Mucosa of descending colon (tissue), 3 donors: ENCODE measurements around the gene VEGFB. TPM values are rescaled to one million over a fixed set of nuclear protein-coding genes. Genes with fewer than 3 reads are reported as not detected.

Experiments
- ATAC-seq: fragments of 200-7000 bp; cut with Tn5 transposase; one replicate; pipeline ENCODE4 v1.9.1; 2020; ENCODE audit warnings: mild to moderate bottlenecking, moderate library complexity
- DNase-seq, 3 donors: peaks; one replicate each; pipeline ENCODE4 v3.0.0-alpha.2; 2020
- H3K36me3 ChIP-seq: fragments of 200-600 bp; one replicate; pipeline ENCODE4 v1.8.0; 2021; ENCODE audit warnings: low read depth, mild to moderate bottlenecking
- H3K4me1 ChIP-seq: fragments of 200-600 bp; one replicate; pipeline ENCODE4 v1.8.0; 2021; ENCODE audit warnings: low read depth, mild to moderate bottlenecking
- H3K4me3 ChIP-seq: fragments of 200-600 bp; one replicate; pipeline ENCODE4 v1.8.0; 2021; ENCODE audit warnings: mild to moderate bottlenecking
- H3K9me3 ChIP-seq: fragments of 200-600 bp; one replicate; pipeline ENCODE4 v1.8.0; 2021; ENCODE audit warnings: mild to moderate bottlenecking
- CTCF ChIP-seq: fragments of 200-600 bp; IDR thresholded peaks from one replicate; pipeline ENCODE4 v1.8.0; 2022; ENCODE audit warnings: antibody characterized with exemption, mild to moderate bottlenecking
- intact Hi-C, 2 donors: fragments of 100-400 bp; cut with DNase I in 1 of 2; cut with micrococcal nuclease in 1 of 2; formaldehyde crosslinking; loops; one replicate each; pipeline versions ENCODE4 v1.11.0 to v1.11.1; 2022; cut with DNase I, micrococcal nuclease
- total RNA-seq, 3 donors: library from RNA; stranded (reverse); fragmentation: NEBNext Ultra II Directional in 2 of 3; extraction: Animal tissue kit (Norgen Biotek cat#: 25700) in 2 of 3; gene quantifications; one replicate each; pipeline versions ENCODE4 v1.2.1 to v1.2.4, GENCODE V29; 2021 to 2023
- donor health status: DM: no; HTN: no; CAD: no; lungs with moderate emphysema.
- donor health status: DM: no; HTN: no; CAD: no.
- donor health status: DM: no; HTN: yes; CAD: no.

VEGFB gene
- total RNA-seq, 3 donors from 2014 or later = 45.3 to 156 (median 45.6) TPM

- Histone ChIP-seq H3K36me3 (peaks cover 3% of the 10 kb centered on the region), H3K9me3 (no peaks in the 10 kb centered on the region), H3K4me1 (peaks cover 17% of the 10 kb centered on the region), H3K4me3 (no peak overlapping the region)
- no peak for ATAC-seq
- intact Hi-C loops = no loop called here
- DNase-seq = no peak
- no peak for TF ChIP-seq CTCF
These were observed 18.7 kb downstream of the VEGFB start for GRCh38 chr11:64253043-64253442.

- no peak for DNase-seq
- no peak overlapping the region for H3K4me3 ChIP-seq
These were observed 19.1 kb downstream of the VEGFB start for GRCh38 chr11:64253481-64253880.

GRCh38 chr11:64254326-64254725 is 19.9 kb downstream of the VEGFB start:
- ATAC-seq (no peak), DNase-seq (no peak)
- Histone ChIP-seq H3K9me3 (no peaks in the 10 kb centered on the region), H3K4me1 (peaks cover 16% of the 10 kb centered on the region), H3K4me3 (no peak overlapping the region), H3K36me3 (peaks cover 3% of the 10 kb centered on the region)
- no peak for TF ChIP-seq CTCF
- intact Hi-C loops = no loop called here

More at GRCh38 chr11:64253481-64253880, 19.1 kb downstream of the VEGFB start:
- no peaks in the 10 kb centered on the region for H3K9me3 ChIP-seq
- peaks cover 16% of the 10 kb centered on the region for H3K4me1 ChIP-seq
- intact Hi-C loops = no loop called here
- no peak for TF ChIP-seq CTCF
- ATAC-seq = no peak
- peaks cover 3% of the 10 kb centered on the region for H3K36me3 ChIP-seq

- Histone ChIP-seq H3K4me1 (peaks cover 14% of the 10 kb centered on the region), H3K9me3 (no peaks in the 10 kb centered on the region), H3K36me3 (peaks cover 3% of the 10 kb centered on the region), H3K4me3 (no peak overlapping the region)
- no peak for TF ChIP-seq CTCF
- no peak for DNase-seq
- intact Hi-C loops = no loop called here
- no peak for ATAC-seq
These were observed 21.0 kb downstream of the VEGFB start for GRCh38 chr11:64255135-64256128.

- intact Hi-C loops = no loop called here
- ATAC-seq = no peak
These were observed 21.9 kb downstream of the VEGFB start for GRCh38 chr11:64256300-64256699.

More at GRCh38 chr11:64256300-64256699, 21.9 kb downstream of the VEGFB start:
- H3K36me3 ChIP-seq = peaks cover 3% of the 10 kb centered on the region
- no peak for TF ChIP-seq CTCF
- DNase-seq = no peak
- H3K4me1 ChIP-seq = peaks cover 8% of the 10 kb centered on the region
- no peaks in the 10 kb centered on the region for H3K9me3 ChIP-seq
- H3K4me3 ChIP-seq = no peak overlapping the region
